Measurements from ENCODE around the gene PCDHGB4.
"Not testable (repeated sequence)": the region's sequence is repeated elsewhere in the genome, so short reads cannot be mapped to it uniquely, and the experiment has no call there.

PCDHGB4 gene

GRCh38 chr5:141387557-141388311 lies at the start of gene PCDHGB4:
Gene PCDHGB4, plus strand, starts transcription at chr5:141387698. Its CDS starts 187 bp downstream, at chr5:141387885.
- DNase-seq (ENCODE audit: low read depth in 3 of 3, low spot score in 1 of 3), result not testable (repeated sequence)

DNA sequence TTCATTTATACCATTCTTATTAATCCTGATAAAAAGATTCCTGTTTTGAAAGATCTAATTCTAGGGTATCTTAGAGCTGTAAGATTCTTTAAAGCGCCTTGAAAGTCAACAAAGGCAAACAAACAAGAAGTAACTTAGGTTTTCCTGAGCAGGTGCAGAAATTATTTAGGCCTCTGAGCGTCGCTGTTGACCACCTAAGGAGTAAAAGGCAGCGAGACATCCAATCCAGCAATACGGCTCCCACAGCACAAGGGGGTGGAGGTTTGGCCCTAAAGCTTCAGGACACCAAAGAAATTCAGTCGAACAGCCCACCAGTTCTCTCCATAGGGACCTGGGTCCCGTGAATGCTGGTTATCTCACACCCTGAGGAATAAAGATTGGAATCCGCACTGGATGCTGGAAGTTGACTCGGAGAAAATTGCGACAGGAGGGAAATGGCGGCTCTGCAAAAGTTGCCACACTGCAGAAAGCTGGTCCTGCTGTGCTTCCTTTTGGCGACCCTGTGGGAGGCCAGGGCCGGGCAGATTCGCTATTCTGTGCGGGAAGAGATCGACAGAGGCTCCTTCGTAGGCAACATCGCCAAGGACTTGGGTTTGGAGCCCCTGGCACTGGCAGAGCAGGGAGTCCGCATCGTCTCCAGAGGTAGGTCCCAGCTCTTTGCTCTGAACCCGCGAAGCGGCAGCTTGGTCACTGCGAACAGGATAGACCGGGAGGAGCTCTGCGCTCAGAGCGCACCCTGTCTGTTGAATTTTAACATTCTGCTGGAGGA lies 48.8 kb upstream of the PCDHGB4 start, which contains the start of gene PCDHGA2:
Gene PCDHGA2, plus strand, starts transcription at position 223 of the 769 bp plus-strand sequence.
- no peak for DNase-seq (ENCODE audit: low read depth in 3 of 3, low spot score in 1 of 3)

GRCh38 chr5:141340781-141341354 lies 46.6 kb upstream of the PCDHGB4 start:
- DNase-seq (ENCODE audit: low read depth in 3 of 3, low spot score in 1 of 3), result not testable (repeated sequence)

- no peak for DNase-seq (ENCODE audit: low read depth in 3 of 3, low spot score in 1 of 3)
Observed at GRCh38 chr5:141342773-141343172, 44.7 kb upstream of the PCDHGB4 start.

- DNase-seq (ENCODE audit: low read depth in 3 of 3, low spot score in 1 of 3), result no peak
Observed at GRCh38 chr5:141343242-141343952, 44.1 kb upstream of the PCDHGB4 start, which contains the start of gene PCDHGA3. Gene PCDHGA3, plus strand, starts transcription at chr5:141343829. Its CDS starts 205 bp downstream, at chr5:141344034.

GRCh38 chr5:141343953-141344463 lies 43.5 kb upstream of the PCDHGB4 start:
- no peak for DNase-seq (ENCODE audit: low read depth in 3 of 3, low spot score in 1 of 3)

- DNase-seq (ENCODE audit: low read depth in 3 of 3, low spot score in 1 of 3), result no peak
Observed at GRCh38 chr5:141345327-141345726, 42.2 kb upstream of the PCDHGB4 start.

DNA sequence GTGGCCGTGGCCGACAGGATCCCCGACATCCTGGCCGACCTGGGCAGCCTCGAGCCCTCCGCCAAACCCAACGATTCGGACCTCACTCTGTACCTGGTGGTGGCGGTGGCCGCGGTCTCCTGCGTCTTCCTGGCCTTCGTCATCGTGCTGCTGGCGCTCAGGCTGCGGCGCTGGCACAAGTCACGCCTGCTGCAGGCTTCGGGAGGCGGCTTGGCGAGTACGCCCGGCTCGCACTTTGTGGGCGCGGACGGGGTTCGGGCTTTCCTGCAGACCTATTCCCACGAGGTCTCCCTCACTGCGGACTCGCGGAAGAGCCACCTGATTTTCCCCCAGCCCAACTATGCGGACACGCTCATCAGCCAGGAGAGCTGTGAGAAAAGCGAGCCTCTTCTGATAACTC lies 41.5 kb upstream of the PCDHGB4 start:
- not testable (repeated sequence) for DNase-seq (ENCODE audit: low read depth in 3 of 3, low spot score in 1 of 3)

DNA sequence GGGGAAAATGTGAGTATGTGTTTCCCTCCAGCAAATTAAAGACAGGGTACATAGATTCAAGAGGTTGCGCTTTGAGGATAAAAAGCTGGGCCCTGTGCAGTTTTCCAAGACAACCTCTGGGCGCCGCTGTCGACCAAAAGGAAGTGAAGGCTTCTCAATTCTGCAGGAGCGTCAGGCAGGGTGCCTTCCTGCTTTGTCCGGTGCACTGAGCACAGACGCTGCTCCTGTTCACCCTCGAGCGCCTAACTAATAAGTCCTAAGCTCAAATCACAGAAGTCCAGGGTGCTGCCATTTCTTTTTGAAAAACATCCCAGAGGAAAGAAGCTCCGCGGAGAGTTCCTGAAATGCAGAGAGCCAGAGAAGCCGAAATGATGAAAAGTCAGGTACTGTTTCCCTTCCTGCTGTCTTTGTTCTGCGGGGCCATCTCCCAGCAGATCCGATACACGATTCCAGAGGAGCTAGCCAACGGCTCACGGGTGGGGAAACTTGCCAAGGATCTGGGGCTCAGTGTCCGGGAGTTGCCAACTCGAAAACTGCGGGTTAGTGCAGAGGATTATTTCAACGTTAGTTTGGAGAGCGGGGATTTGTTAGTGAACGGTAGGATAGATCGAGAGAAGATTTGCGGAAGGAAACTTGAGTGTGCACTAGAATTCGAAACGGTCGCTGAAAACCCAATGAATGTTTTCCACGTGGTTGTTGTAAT lies 37.4 kb upstream of the PCDHGB4 start, which contains the start of gene PCDHGB1:
Gene PCDHGB1, plus strand, starts transcription at position 183 of the 703 bp plus-strand sequence. Its CDS starts 162 bp downstream, at position 345.
- no peak for DNase-seq (ENCODE audit: low read depth in 3 of 3, low spot score in 1 of 3)

GRCh38 chr5:141351591-141351990 lies 35.9 kb upstream of the PCDHGB4 start:
- no peak for DNase-seq (ENCODE audit: low read depth in 3 of 3, low spot score in 1 of 3)

DNA sequence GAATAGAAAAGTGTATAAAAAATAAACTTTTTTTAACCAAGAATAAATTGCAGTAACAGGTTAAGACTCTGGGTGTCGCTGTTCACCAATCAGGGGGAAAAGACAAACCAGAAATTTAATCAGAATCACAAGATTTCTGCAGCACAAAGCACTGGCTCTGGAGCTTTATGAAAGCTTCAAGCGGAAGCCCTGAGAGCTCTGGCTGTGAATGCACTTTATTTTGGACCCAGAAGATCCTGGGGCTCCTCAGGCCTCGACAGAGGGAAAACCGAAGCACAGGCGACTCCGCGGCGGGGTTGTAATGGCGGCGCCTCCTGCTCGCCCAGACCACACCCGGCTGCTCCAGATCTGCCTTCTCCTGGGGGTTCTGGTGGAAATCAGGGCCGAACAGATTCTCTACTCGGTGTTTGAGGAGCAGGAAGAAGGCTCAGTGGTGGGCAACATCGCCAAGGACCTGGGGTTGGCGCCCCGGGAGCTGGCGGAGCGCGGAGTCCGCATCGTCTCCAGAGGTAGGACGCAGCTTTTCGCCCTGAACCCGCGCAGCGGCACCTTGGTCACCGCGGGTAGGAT lies 32.5 kb upstream of the PCDHGB4 start, which contains the start of gene PCDHGA4:
Gene PCDHGA4, plus strand, starts transcription at position 122 of the 570 bp plus-strand sequence. Its CDS starts 87 bp downstream, at position 209.
- DNase-seq (ENCODE audit: low read depth in 3 of 3, low spot score in 1 of 3), result no peak

DNA sequence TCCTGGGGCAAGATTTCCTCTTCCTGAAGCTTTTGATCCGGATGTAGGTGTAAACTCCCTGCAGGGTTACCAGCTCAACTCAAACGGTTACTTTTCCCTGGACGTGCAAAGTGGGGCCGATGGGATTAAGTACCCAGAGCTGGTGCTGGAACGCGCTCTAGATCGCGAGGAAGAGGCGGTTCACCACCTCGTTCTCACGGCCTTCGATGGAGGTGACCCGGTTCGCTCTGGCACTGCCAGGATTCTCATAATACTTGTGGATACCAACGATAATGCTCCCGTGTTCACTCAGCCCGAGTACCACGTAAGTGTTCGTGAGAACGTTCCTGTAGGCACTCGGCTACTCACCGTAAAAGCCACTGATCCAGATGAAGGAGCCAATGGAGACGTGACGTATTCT lies 31.9 kb upstream of the PCDHGB4 start:
- DNase-seq (ENCODE audit: low read depth in 3 of 3, low spot score in 1 of 3), result no peak

DNA sequence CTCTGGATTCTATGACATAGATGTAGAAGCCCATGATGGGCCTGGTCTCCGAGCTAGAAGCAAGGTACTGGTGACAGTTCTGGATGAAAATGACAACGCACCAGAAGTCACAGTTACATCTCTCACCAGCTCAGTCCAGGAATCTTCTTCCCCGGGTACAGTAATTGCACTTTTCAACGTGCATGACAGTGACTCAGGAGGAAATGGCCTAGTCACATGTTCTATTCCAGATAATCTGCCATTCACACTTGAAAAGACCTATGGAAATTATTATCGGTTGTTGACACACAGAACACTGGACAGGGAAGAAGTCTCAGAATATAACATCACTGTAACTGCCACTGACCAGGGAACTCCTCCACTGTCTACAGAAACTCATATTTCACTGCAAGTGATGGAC lies 31.4 kb upstream of the PCDHGB4 start:
- no peak for DNase-seq (ENCODE audit: low read depth in 3 of 3, low spot score in 1 of 3)

DNA sequence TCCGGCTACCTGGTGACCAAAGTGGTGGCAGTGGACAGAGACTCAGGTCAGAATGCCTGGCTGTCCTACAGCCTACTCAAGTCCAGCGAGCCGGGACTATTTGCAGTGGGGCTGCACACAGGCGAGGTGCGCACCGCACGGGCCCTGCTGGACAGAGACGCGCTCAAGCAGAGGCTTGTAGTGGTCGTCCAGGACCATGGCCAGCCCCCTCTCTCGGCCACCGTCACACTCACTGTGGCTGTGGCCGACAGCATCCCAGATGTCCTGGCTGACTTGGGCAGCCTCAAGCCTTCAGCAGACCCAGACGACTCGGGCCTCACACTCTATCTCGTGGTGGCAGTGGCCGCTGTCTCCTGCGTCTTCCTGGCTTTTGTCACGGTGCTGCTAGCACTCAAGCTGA lies 30.5 kb upstream of the PCDHGB4 start:
- DNase-seq (ENCODE audit: low read depth in 3 of 3, low spot score in 1 of 3), result no peak

GRCh38 chr5:141359790-141360426 lies 27.6 kb upstream of the PCDHGB4 start, which contains the start of gene PCDHGB2:
Gene PCDHGB2, plus strand, starts transcription at chr5:141359994. Its CDS starts 142 bp downstream, at chr5:141360136.
- no peak for DNase-seq (ENCODE audit: low read depth in 3 of 3, low spot score in 1 of 3)

DNA sequence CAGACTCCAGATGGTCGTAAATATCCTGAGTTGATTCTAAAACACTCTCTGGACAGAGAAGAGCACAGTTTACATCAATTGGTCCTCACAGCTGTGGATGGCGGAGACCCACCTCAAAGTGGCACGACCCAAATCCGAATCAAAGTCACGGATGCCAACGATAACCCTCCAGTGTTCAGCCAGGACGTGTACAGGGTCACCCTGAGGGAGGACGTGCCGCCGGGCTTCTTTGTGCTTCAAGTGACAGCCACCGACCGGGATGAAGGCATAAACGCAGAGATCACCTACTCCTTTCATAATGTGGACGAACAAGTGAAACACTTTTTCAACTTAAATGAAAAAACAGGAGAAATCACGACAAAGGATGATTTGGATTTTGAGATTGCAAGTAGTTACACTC lies 26.8 kb upstream of the PCDHGB4 start:
- no peak for DNase-seq (ENCODE audit: low read depth in 3 of 3, low spot score in 1 of 3)

GRCh38 chr5:141362719-141363118 lies 24.8 kb upstream of the PCDHGB4 start:
- DNase-seq (ENCODE audit: low read depth in 3 of 3, low spot score in 1 of 3), result no peak

DNA sequence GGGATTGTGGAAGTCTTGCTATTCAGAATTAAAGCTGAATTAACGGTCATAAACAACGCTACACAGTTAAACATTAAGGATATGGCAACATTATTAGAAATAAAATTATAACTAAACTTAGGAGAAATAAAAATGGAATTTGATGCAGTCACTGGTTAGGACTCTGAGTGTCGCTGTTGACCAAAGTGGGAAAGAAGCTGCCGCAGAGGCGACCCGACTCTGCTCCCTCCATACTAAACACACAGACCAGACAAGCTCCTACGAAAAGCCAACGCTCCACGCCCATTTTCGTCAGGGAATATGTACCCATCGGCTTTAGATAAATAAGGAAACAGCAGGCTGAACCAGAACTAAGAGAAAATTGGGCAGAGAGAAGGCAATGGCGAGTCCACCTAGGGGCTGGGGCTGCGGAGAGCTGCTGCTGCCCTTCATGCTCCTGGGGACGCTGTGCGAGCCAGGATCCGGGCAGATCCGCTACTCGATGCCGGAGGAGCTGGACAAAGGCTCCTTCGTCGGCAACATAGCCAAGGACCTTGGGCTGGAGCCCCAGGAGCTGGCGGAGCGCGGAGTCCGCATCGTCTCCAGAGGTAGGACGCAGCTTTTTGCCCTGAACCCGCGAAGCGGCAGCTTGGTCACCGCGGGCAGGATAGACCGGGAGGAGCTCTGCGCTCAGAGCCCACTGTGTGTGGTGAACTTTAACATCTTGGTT lies 23.4 kb upstream of the PCDHGB4 start, which contains the start of gene PCDHGA5:
Gene PCDHGA5, plus strand, starts transcription at position 211 of the 709 bp plus-strand sequence. Its CDS starts 169 bp downstream, at position 380.
- no peak for DNase-seq (ENCODE audit: low read depth in 3 of 3, low spot score in 1 of 3)
